ENCODE data around the gene MEIOB. TPM values are rescaled to one million over a fixed set of nuclear protein-coding genes. Genes with fewer than 3 reads are reported as not detected.

Gene MEIOB
- total RNA-seq, 1 donor from 2014 or later, result not detected

DNA sequence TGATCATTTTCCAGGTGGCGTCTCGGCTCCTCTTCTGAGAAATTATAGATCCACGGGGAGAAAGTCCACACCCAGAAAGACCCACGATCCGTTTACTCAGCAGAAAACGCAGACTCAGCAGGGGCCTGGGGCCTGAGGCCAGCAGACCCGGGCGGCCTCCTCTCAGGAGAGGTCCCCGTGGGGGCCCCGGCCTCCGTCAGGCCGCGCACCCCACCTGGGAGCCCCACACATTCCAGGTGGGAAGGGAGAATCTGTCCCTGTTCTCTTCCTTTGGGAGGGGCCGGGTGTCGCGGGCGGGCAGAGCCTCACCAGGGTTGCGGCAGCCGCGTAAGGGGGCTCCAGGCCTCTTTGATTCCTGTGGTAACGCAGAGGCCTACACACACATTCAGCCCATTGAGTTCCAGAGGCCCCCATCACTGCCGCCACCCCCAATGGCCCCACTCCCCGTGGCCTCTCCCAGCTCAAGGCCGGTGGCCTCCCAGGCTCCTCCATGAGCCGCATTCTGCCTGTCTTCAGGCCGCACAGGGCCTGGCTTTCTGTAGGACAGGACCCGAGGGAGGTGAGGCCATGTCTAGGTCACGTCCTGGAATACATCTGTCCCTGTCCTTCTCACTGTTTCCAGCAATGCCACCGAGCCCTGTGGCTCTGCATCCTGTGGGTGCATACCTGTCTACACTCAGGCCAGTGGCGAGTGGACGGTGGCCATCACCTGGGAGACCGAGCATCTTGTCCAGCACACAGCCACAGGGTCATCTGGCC is 76.9 kb downstream of the MEIOB start:
- Mint-ChIP-seq H3K36me3 (ENCODE audit: low read depth) (peaks cover 2% of the 10 kb centered on the region), H3K27me3 (no peaks in the 10 kb centered on the region), H3K4me3 (no peak overlapping the region), H3K27ac (no peak overlapping the region), H3K9me3 (peaks cover 6% of the 10 kb centered on the region), H3K4me1 (no peaks in the 10 kb centered on the region)
- intact Hi-C loops (cut with micrococcal nuclease), result no loop called here
- DNase-seq, result no peak
- ChIA-PET POLR2A (interaction anchor here (0.6 kb wide), 1 partner anchor 1613 kb away, joined by 4 read pairs; no protein-coding TSS in a partner anchor), CTCF (no interaction called here)
- ATAC-seq (ENCODE audit: low read depth), result no peak
- TF ChIP-seq, protein P1, sequence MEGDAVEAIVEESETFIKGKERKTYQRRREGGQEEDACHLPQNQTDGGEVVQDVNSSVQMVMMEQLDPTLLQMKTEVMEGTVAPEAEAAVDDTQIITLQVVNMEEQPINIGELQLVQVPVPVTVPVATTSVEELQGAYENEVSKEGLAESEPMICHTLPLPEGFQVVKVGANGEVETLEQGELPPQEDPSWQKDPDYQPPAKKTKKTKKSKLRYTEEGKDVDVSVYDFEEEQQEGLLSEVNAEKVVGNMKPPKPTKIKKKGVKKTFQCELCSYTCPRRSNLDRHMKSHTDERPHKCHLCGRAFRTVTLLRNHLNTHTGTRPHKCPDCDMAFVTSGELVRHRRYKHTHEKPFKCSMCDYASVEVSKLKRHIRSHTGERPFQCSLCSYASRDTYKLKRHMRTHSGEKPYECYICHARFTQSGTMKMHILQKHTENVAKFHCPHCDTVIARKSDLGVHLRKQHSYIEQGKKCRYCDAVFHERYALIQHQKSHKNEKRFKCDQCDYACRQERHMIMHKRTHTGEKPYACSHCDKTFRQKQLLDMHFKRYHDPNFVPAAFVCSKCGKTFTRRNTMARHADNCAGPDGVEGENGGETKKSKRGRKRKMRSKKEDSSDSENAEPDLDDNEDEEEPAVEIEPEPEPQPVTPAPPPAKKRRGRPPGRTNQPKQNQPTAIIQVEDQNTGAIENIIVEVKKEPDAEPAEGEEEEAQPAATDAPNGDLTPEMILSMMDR (IDR thresholded peaks at IDR 0.05), result no peak

DNA sequence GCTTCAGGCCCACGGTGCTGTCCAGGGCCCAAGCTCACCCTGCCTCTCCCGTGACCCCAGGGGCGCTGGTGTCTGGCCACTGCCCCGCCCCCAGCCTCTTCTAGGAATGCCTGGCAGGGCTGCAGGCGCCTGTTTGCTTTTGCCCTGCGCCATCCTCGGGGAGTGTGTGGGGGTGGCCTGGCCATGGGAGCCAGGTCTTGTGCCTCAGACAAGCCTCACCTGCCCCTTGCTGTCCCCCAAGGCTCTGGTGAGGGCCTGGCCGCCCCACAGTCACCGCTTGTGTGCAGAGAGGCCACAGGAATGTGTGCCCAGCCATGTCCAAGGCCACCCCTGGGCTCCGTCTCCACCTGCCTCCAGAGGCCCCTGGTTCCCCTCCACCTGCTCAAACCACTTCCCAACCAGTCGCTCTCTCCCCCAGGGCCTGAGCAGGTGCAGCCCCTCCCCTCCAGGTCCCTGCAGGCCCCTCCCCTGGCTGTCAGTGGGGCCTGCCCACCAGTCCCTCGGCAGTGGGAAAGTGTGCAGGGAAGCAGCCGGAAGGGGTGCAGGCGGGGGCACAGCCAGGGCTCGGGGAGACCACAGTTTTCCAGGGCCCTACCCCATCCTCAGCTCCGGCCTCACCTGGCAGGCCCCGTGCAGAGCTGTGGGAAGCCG is 77.6 kb downstream of the MEIOB start:
- peaks cover 4% of the 10 kb centered on the region for H3K9me3 Mint-ChIP-seq
- DNase-seq, result no peak
- H3K27me3 Mint-ChIP-seq, result no peaks in the 10 kb centered on the region
- POLR2A ChIA-PET, result no interaction called here
- intact Hi-C loops (cut with micrococcal nuclease), result no loop called here
- H3K27ac Mint-ChIP-seq, result no peak overlapping the region
- no peak overlapping the region for H3K4me3 Mint-ChIP-seq
- no peak for ATAC-seq (ENCODE audit: low read depth)
- peaks cover 2% of the 10 kb centered on the region for H3K36me3 Mint-ChIP-seq (ENCODE audit: low read depth)
- TF ChIP-seq, protein P1 (IDR thresholded peaks at IDR 0.05), result no peak
- H3K4me1 Mint-ChIP-seq, result no peaks in the 10 kb centered on the region
- CTCF ChIA-PET, result no interaction called here

DNA sequence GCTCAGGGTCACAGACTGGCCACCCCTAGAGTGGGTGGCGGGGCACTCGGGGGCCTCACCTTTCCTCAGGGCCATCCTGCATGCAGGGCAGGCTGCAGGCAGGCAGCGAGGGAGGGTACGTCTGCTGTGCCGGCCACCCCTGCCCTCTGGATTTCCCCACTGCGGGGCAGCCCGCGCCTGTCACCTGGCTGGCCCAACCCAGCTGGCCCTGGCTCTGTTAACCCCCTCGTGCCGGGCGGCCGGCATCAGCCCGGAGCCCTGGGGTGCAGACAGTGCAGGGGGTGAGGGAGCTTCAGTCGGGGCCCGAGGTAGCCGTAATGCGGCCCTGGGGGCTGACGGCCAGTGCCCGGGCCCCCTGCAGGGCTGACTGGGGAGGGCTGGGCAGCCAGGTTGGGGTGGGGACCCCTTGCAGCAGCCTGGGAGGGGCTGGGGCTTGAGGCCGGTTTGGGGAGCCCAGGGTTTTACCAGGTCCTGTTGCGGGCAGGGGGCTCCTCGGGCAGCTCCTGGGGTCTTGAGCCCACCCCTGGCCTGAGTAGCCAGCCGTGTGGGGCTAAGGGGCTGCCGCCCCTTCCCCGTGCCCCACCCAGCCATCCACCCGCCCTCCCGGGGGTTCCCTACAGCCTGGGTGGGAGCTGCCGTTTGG is 78.3 kb downstream of the MEIOB start, which contains the start of gene IGFALS:
Gene IGFALS (minus strand): TSS at position 128 of the 643 bp plus-strand sequence. CDS start 53 bp downstream, at position 75.
- Mint-ChIP-seq H3K9me3 (no peaks in the 10 kb centered on the region), H3K4me3 (no peak within 1 kb of the TSS), H3K36me3 (ENCODE audit: low read depth) (peaks cover 8% of the 10 kb centered on the region), H3K4me1 (no peaks in the 10 kb centered on the region), H3K27me3 (no peaks in the 10 kb centered on the region), H3K27ac (no peak within 1 kb of the TSS)
- TF ChIP-seq, protein P1 (IDR thresholded peaks at IDR 0.05), result no peak
- DNase-seq (no peak), ATAC-seq (ENCODE audit: low read depth) (no peak)
- POLR2A ChIA-PET, result no interaction called here
- CTCF ChIA-PET, result no interaction called here
- intact Hi-C loops (cut with micrococcal nuclease), result no loop called here

DNA sequence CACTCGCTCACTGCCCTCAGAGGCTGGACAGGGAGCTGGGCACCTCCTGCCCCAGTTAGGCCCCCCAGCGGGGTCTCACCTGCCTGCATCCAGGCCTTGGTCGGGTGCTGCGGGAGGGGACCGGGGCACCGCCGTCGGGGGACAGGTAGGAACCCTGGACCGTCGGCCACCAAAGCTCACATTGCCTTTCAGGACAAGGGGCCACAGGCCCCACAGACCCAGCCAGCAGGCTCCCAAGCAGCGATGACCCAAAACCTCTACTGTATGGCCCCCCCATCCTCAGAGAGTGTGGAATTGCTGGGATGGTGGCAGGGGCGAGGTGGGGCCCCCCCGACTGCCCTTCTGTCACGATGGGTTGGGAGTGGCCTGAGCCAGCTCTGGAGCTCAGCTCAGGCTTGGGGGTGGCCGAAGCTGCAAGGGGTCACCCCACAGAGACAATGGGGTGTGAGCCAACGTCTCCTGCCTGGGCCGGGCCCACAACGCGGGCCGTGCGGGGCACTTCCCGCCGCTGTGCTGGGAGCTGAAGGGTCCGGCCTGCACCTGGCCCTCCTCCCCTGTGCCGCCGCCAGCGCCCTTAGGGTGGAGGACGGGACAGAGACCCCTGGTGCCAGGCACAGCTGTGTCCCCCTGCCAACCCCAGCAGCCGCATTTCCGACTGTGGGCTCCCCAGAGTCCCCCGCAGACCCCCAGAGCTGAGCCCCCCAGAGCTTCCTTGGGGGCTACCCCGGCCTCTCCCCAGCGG is 79.0 kb downstream of the MEIOB start:
- ChIA-PET CTCF (no interaction called here), POLR2A (no interaction called here)
- no peaks in the 10 kb centered on the region for H3K4me1 Mint-ChIP-seq
- TF ChIP-seq, protein P1 (IDR thresholded peaks at IDR 0.05), result no peak
- H3K9me3 Mint-ChIP-seq, result no peaks in the 10 kb centered on the region
- no peak for ATAC-seq (ENCODE audit: low read depth)
- no peak overlapping the region for H3K4me3 Mint-ChIP-seq
- H3K36me3 Mint-ChIP-seq (ENCODE audit: low read depth), result peaks cover 11% of the 10 kb centered on the region
- no peak overlapping the region for H3K27ac Mint-ChIP-seq
- no peak for DNase-seq
- H3K27me3 Mint-ChIP-seq, result no peaks in the 10 kb centered on the region
- intact Hi-C loops (cut with micrococcal nuclease), result no loop called here

All from activated B cell treated with CpG ODN at 0.5 μM for 24 hours (primary cell).